BLaER1 (cell line): ENCODE results near the gene NT5DC2.

Source experiments
- H3K27ac ChIP-seq: shearing (Covaris generic); formaldehyde crosslinking; 2 replicates; pipeline ENCODE4 v1.8.1; 2022
- H3K27me3 ChIP-seq: shearing (Covaris generic); formaldehyde crosslinking; 2 replicates; pipeline ENCODE4 v1.8.1; 2022
- H3K36me3 ChIP-seq: shearing (Covaris generic); formaldehyde crosslinking; 2 replicates; pipeline ENCODE4 v1.8.1; 2022
- H3K4me1 ChIP-seq: shearing (Covaris generic); formaldehyde crosslinking; 2 replicates; pipeline ENCODE4 v1.8.1; 2022
- H3K4me2 ChIP-seq: shearing (Covaris generic); formaldehyde crosslinking; 2 replicates; pipeline ENCODE4 v1.8.1; 2022
- H3K4me3 ChIP-seq: shearing (Covaris generic); formaldehyde crosslinking; 2 replicates; pipeline ENCODE4 v1.8.1; 2022
- H3K9ac ChIP-seq: shearing (Covaris generic); formaldehyde crosslinking; 2 replicates; pipeline ENCODE4 v1.8.1; 2022
- H3K9me3 ChIP-seq: shearing (Covaris generic); formaldehyde crosslinking; 2 replicates; pipeline ENCODE4 v1.8.1; 2022
- H4K20me1 ChIP-seq: shearing (Covaris generic); formaldehyde crosslinking; 2 replicates; pipeline ENCODE4 v1.8.1; 2022
- Cebpa-rat ChIP-seq: shearing (Covaris generic); IDR thresholded peaks from 2 replicates; pipeline ENCODE4 v1.8.1; 2022

Gene NT5DC2

DNA sequence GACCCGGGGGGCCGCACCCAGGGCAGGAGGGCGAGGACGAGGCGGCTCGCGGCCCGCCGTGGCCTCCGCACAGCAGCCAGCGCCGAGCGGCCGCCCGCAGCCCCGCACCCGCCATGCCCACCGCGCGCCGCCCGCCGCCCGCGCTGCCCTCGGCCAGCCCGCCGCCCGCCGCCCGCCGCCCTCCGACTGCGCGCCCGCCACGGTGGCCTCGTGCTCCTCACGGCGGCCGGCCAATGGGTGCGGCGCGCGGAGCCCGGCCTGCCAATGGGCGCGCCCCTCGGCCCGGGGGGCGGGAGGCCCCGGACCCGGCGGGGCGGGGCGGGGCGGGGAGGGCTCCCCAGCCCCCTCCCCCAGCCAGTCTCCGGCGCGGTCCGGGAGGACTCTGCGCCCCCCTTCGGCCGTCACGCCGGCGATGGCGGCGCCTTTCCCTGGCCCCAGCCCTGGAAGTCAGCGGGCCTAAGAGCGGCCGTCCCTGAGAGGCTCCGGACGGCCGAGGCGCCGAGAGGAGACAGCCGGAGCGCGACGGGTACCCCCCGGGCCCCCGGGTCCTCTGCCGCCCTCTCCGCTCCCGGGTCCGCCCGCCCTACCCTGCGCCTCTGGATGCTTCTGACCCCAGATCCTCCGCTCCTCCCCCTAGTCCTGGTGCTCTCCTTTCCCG lies at the start of gene NT5DC2:
TSS of gene NT5DC2 (minus strand) at position 235 of the 658 bp plus-strand sequence. CDS start at position 115, 120 bp downstream.
- Histone ChIP-seq H3K9ac (peak within 1 kb of the TSS; percentile 93), H3K4me2 (peak within 1 kb of the TSS; percentile 95), H3K27me3 (no peaks in the 10 kb centered on the region), H3K4me1 (peaks cover 70% of the 10 kb centered on the region), H4K20me1 (peaks cover 54% of the 10 kb centered on the region), H3K27ac (peak within 1 kb of the TSS; percentile 90), H3K36me3 (peaks cover 26% of the 10 kb centered on the region), H3K4me3 (peak within 1 kb of the TSS; percentile 93), H3K9me3 (no peaks in the 10 kb centered on the region)
- no peak for TF ChIP-seq Cebpa-rat

DNA sequence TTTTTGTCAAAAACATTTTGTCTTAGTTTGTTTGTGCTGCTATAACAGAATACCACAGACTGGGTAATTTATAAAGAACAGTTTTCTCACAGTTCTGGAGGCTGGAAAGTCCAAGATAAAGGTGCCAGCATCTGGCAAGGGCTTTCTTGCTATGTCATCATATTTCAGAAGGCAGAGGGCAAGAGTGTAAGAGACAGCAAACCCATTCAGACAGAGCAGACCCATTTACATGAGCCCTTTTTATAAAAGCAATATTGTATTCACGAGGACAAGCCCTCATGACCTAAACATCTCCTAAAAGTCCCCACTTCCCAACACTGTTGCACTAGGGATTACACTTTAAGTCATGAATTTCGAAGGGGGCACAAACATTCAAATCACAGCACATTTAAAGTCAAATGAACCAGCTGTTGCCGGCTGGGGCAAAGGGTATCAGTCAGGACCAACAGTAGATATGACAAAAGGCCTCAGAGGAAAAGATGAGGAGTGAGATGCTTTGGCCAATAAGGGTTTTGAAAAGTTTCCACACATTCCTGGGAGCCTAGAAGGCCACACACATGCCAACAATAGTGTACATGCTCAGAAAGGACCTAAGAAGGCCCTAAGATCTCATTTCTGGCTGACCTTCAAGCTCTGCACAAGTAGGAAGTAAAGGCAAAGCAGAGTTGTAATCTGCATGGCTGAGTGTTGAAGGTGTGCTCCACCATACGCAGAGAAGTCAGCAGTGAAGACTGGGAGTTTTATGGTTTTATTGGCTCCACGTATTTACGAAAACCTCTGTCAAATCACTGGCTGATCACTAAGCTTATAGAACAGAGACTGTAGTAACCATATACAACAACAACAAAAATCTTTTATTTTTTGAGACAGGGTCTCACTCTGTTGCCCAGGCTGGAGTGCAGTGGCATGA lies 40.7 kb upstream of the NT5DC2 start:
- H3K9me3 ChIP-seq, result no peaks in the 10 kb centered on the region
- H3K27me3 ChIP-seq, result no peaks in the 10 kb centered on the region
- H3K36me3 ChIP-seq, result peaks cover 96% of the 10 kb centered on the region
- H3K4me1 ChIP-seq, result no peaks in the 10 kb centered on the region
- no peak overlapping the region for H3K27ac ChIP-seq
- H3K4me2 ChIP-seq, result no peak overlapping the region
- no peak overlapping the region for H3K9ac ChIP-seq
- TF ChIP-seq Cebpa-rat, result no peak
- H4K20me1 ChIP-seq, result 0 out of 2 replicates have a peak, but pooled peaks cover 15% of the 10 kb centered on the region
- no peak overlapping the region for H3K4me3 ChIP-seq

DNA sequence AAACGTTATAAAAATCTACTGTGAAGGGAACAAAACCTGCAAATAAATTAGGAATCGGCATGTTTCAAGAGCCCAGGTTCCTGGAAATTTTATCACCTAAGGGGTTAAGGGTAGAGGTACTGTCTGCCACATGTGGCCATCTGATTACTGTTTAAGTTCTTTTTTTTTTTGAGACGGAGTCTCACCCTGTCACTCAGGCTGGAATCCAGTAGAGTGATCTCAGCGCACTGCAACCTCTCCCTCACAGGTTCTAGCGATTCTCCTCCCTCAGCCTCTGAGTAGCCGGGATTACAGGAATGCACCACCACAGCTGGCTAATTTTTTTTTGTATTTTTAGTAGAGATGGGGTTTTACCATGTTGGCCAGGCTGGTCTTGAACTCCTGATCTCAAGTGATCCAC lies 38.6 kb upstream of the NT5DC2 start:
- no peak for TF ChIP-seq Cebpa-rat
- no peak overlapping the region for H3K4me2 ChIP-seq

DNA sequence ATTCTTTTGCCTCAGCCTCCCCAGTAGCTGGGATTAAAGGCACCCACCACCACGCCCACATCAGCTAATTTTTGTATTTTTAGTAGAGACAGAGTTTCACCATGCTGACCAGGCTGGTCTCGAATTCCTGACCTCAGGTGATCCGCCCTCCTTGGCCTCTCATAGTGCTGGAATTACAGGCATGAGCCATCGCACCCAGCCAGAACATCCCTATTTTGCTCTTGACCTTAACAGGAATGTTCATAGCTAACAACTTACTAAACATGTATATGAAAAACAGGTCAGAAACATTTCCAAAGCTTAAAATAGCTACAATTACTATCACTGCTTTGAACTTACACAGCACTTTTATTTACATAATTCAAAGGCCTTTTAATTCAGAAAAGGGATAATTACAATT lies 36.4 kb upstream of the NT5DC2 start:
- H3K4me1 ChIP-seq, result no peaks in the 10 kb centered on the region
- H3K27ac ChIP-seq, result no peak overlapping the region
- TF ChIP-seq Cebpa-rat, result no peak
- H4K20me1 ChIP-seq, result 0 out of 2 replicates have a peak, but pooled peaks cover 15% of the 10 kb centered on the region
- H3K4me3 ChIP-seq, result no peak overlapping the region
- no peaks in the 10 kb centered on the region for H3K9me3 ChIP-seq
- no peaks in the 10 kb centered on the region for H3K27me3 ChIP-seq
- no peak overlapping the region for H3K4me2 ChIP-seq
- peaks cover 83% of the 10 kb centered on the region for H3K36me3 ChIP-seq
- no peak overlapping the region for H3K9ac ChIP-seq

More for the DNA sequence above, 38.6 kb upstream of the NT5DC2 start:
- no peak overlapping the region for H3K9ac ChIP-seq
- 0 out of 2 replicates have a peak, but pooled peaks cover 15% of the 10 kb centered on the region for H4K20me1 ChIP-seq
- H3K4me1 ChIP-seq, result no peaks in the 10 kb centered on the region
- peaks cover 88% of the 10 kb centered on the region for H3K36me3 ChIP-seq
- H3K4me3 ChIP-seq, result no peak overlapping the region
- H3K27me3 ChIP-seq, result no peaks in the 10 kb centered on the region
- H3K9me3 ChIP-seq, result no peaks in the 10 kb centered on the region
- H3K27ac ChIP-seq, result no peak overlapping the region

DNA sequence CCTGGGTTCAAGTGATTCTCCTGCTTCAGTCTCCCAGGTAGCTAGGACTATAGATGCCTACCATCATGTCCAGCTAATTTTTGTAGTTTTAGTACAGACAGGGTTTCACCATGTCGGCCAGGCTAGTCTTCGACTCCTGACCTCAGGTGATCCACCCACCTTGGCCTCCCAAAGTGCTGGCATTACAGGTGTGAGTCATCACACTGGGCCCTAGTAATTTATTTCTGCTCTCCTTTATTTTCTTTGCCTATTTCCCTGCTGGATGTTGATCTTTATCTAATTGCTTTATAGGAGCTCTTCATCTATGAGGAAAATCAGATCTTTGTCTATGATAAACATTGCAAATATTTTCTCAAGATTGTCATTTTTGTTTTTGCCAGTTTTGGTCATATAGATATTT lies 34.4 kb upstream of the NT5DC2 start:
- Histone ChIP-seq H3K27ac (no peak overlapping the region), H3K9ac (no peak overlapping the region), H3K4me1 (no peaks in the 10 kb centered on the region), H3K4me3 (no peak overlapping the region), H3K4me2 (no peak overlapping the region), H3K27me3 (no peaks in the 10 kb centered on the region), H3K36me3 (peaks cover 83% of the 10 kb centered on the region), H4K20me1 (no peaks in the 10 kb centered on the region), H3K9me3 (no peaks in the 10 kb centered on the region)
- no peak for TF ChIP-seq Cebpa-rat

DNA sequence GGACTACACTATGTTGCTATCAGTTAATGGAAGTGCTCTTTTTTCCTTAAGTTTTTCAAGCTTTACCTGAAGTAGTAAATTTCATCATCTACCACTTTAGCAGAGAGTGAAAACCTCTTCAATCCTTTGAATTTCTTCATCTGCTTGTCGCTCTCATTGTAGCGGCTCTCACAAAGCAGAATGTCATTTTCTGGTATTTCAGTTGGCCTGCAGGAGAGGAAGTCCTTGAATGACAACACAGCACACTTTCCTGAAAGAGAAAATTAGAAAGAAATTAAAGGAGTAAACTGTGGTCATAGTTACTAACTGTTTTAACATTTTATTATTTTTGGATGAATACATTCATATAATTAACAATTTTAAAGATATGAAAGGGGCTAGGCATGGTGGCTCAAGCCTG lies 30.3 kb upstream of the NT5DC2 start:
- Histone ChIP-seq H3K4me2 (no peak overlapping the region), H3K27me3 (no peaks in the 10 kb centered on the region), H4K20me1 (no peaks in the 10 kb centered on the region), H3K9me3 (no peaks in the 10 kb centered on the region), H3K4me3 (no peak overlapping the region), H3K27ac (no peak overlapping the region), H3K36me3 (peaks cover 87% of the 10 kb centered on the region), H3K4me1 (no peaks in the 10 kb centered on the region), H3K9ac (no peak overlapping the region)
- TF ChIP-seq Cebpa-rat, result no peak

DNA sequence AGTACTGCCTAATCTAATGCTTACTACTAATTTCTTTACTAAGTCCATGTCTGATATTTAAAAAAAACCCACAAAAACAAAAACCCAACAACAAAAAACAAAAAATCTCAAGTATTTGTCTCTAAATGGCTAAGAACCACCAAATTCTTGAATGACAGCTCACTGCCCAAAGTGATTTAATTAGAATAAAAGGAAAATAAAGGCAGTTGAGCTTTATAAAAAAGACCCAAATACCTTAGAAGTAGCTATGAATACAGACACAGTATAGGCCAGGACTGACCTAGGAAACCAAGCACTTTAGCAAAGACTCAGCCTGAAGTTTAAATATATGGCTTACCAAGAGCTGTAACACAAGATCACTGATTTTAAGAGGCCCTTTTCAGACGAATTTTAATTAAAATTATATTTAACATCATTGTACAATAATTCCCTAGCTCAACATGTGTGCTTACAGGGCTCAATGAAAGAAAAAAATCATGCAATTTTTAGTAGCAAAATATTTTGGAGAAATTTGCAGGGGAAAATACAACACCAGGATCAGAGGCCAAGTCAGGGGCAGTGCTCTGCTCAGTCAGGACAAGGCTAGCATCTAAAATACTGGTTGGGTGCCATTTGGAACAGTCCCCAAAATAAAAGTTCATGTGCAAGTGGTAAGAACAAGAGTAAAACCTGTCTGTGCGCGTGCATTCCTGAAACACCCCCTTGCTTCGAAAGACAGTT lies 27.5 kb upstream of the NT5DC2 start:
- Histone ChIP-seq H3K4me2 (no peak overlapping the region), H3K27me3 (no peaks in the 10 kb centered on the region), H3K36me3 (peaks cover 99% of the 10 kb centered on the region), H3K27ac (no peak overlapping the region), H3K4me3 (no peak overlapping the region), H3K9me3 (no peaks in the 10 kb centered on the region), H4K20me1 (peaks cover 8% of the 10 kb centered on the region), H3K9ac (no peak overlapping the region), H3K4me1 (no peaks in the 10 kb centered on the region)
- TF ChIP-seq Cebpa-rat, result no peak

DNA sequence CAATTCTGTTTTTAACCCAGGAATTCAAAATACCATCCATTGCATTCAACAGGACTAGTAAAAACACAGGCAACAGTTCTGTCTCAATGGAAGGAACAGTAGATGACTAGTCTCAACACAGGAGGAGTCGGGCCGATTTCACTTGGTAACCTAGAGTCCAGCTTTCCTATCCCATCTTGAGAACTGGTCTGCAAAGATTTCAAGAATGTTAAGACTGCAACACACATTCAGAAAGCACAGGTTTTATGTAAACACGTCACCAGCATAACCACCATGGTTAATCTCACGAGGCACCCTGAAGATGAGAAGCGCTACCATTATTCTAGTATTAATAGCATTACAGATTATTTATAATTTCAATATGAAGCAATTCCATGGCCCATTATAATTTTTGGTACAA lies 24.8 kb upstream of the NT5DC2 start:
- no peak for TF ChIP-seq Cebpa-rat
- Histone ChIP-seq H3K4me2 (no peak overlapping the region), H4K20me1 (peaks cover 26% of the 10 kb centered on the region), H3K9ac (no peak overlapping the region), H3K9me3 (no peaks in the 10 kb centered on the region), H3K36me3 (peaks cover 98% of the 10 kb centered on the region), H3K27ac (no peak overlapping the region), H3K4me3 (no peak overlapping the region), H3K27me3 (no peaks in the 10 kb centered on the region), H3K4me1 (no peaks in the 10 kb centered on the region)

DNA sequence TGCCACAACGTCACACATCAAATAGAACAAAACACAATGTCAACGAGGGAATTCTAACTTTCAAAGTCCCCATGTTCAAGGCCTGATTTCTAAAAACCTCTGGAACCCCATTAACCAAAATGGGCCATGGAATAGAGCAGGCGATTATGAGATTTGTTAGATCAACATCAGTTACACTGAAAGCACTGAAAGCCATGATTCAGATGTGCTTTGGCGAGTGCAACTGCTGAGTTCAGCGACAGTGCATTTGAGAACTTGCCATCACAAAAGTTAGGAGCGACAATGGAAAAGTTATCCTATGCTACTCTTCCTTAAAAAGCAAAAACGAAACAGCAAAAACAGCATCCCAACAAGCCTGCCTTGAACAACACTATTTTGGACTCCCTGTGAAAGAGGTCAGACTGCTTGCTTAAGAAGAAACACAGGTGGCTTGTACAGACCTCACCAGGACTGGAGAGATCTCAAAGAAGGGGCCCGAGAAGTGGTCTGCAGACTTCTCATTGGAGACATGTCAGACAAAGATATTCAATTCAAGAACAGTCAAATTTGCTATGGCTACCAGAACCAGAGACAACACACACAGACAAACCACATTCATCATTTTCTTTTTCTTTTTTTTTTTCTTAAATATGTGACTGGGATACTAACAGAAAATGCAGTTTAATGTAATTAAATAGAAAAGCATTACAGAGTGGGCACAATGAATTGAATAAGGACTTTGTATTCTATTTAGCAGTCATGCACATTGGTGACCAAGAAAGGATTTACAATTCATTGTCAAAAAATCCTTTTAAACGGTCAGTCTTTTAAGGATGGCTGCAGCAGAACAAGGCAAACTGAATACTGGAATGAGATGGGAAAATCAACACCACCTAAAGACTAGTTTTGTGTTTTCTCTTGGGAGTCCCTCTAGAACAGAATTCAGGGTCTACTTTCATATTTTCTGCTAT lies 23.6 kb upstream of the NT5DC2 start:
- peaks cover 35% of the 10 kb centered on the region for H4K20me1 ChIP-seq
- H3K36me3 ChIP-seq, result peaks cover 98% of the 10 kb centered on the region
- no peaks in the 10 kb centered on the region for H3K9me3 ChIP-seq
- H3K27me3 ChIP-seq, result no peaks in the 10 kb centered on the region; the same call in 1 of the 2 replicates
- H3K4me1 ChIP-seq, result no peaks in the 10 kb centered on the region
- no peak overlapping the region for H3K4me2 ChIP-seq
- no peak for TF ChIP-seq Cebpa-rat
- H3K9ac ChIP-seq, result no peak overlapping the region
- H3K27ac ChIP-seq, result no peak overlapping the region
- H3K4me3 ChIP-seq, result no peak overlapping the region
